ENCODE results near the gene ENKD1. TPM values are rescaled to one million over a fixed set of nuclear protein-coding genes. Genes with fewer than 3 reads are reported as not detected.

Gene ENKD1
- total RNA-seq, 4 donors from 2014 or later, result 14.5 to 21.2 (median 17.5) TPM

DNA sequence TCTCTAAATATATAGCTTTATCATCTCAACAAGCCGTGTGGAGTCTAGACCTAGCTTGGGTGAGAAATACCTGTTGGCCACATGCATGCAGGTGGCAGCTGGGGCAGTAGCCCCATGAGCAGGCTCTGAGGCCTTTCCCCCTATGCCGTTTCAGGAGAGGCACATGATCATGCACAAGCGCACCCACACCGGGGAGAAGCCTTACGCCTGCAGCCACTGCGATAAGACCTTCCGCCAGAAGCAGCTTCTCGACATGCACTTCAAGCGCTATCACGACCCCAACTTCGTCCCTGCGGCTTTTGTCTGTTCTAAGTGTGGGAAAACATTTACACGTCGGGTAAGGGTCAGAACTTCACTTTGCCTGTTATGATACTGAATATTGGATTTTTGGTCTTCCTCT is 38.3 kb downstream of the ENKD1 start:
- intact Hi-C loops (cut with DNase I; ENCODE audit: low total_unique reads), result no loop called here
- H3K4me3 ChIP-seq (ENCODE audit: low read depth, poor library complexity, severe bottlenecking), result no peak overlapping the region
- 95 to 97% methylated on average over 14 of the region's 14 CpGs for WGBS, 2 donors
- no peak for DNase-seq (ENCODE audit: low spot score in 2 of 2)
- TF ChIP-seq, protein P1, sequence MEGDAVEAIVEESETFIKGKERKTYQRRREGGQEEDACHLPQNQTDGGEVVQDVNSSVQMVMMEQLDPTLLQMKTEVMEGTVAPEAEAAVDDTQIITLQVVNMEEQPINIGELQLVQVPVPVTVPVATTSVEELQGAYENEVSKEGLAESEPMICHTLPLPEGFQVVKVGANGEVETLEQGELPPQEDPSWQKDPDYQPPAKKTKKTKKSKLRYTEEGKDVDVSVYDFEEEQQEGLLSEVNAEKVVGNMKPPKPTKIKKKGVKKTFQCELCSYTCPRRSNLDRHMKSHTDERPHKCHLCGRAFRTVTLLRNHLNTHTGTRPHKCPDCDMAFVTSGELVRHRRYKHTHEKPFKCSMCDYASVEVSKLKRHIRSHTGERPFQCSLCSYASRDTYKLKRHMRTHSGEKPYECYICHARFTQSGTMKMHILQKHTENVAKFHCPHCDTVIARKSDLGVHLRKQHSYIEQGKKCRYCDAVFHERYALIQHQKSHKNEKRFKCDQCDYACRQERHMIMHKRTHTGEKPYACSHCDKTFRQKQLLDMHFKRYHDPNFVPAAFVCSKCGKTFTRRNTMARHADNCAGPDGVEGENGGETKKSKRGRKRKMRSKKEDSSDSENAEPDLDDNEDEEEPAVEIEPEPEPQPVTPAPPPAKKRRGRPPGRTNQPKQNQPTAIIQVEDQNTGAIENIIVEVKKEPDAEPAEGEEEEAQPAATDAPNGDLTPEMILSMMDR (IDR thresholded peaks at IDR 0.05), result no peak
- TF ChIP-seq POLR2A (IDR thresholded peaks at IDR 0.05), result no peak

DNA sequence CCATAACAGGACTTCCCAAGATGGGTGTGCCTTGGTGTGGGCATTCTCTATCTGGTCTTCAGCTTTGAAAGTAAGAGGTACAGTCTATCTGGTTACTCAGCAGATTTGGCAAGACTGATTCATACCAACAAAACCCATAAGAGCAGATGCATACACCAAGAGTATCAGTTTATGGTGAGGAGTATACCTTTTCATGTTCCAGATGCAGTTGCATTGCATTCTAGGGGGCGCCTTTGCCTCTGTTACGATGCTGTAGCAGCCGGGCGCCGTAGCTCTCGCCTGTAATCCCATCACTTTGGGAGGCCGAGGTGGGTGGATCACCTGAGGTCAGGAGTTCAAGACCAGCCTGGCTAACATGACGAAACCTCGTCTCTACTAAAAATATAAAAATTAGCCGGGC is 52.7 kb downstream of the ENKD1 start:
- no peak overlapping the region for H3K4me3 ChIP-seq (ENCODE audit: low read depth, poor library complexity, severe bottlenecking)
- intact Hi-C loops (cut with DNase I; ENCODE audit: low total_unique reads), result no loop called here
- TF ChIP-seq POLR2A (IDR thresholded peaks at IDR 0.05), result no peak
- TF ChIP-seq, protein P1 (IDR thresholded peaks at IDR 0.05), result no peak
- DNase-seq (ENCODE audit: low spot score in 2 of 2), result no peak
- WGBS, 2 donors, result 91 to 93% methylated on average over 10 of the region's 10 CpGs

Other genes with a start within 250 kb of the ENKD1 start
- gene HSD11B2, start 235.6 kb downstream of the ENKD1 start, total RNA-seq, result 100 to 1,000 TPM in 1 of 4 donors, 10 to 100 TPM in 3; 63.2 to 121 (median 80.8) TPM
- gene ATP6V0D1, start 185.6 kb downstream of the ENKD1 start, total RNA-seq, result 100 to 1,000 TPM; 114 to 141 (median 131) TPM
- gene AGRP, start 183.2 kb downstream of the ENKD1 start, total RNA-seq, result not detected
- gene RIPOR1, start 137.9 kb downstream of the ENKD1 start, total RNA-seq, result 10 to 100 TPM; 19.3 to 28.6 (median 23.6) TPM
- gene CTCF, start 104.2 kb downstream of the ENKD1 start, total RNA-seq, result 10 to 100 TPM; 41.0 to 49.9 (median 44.2) TPM
- 1 to 10 TPM in 2 of 4 donors, under 1 TPM in 2; 0.91 to 4.7 (median 1.9) TPM for gene CARMIL2, start 21.6 kb downstream of the ENKD1 start, total RNA-seq
- 10 to 100 TPM; 18.7 to 31.1 (median 23.4) TPM for gene ACD, start 6.5 kb downstream of the ENKD1 start, total RNA-seq
- 1 to 10 TPM; 2.1 to 3.5 (median 2.4) TPM for gene PARD6A, start 5.8 kb downstream of the ENKD1 start, total RNA-seq
- gene C16orf86, start 64 bp upstream of the ENKD1 start, total RNA-seq, result 10 to 100 TPM in 1 of 4 donors, 1 to 10 TPM in 3; 2.2 to 10.4 (median 7.2) TPM
- 10 to 100 TPM; 31.7 to 41.4 (median 33.5) TPM for gene GFOD2, start 52.6 kb upstream of the ENKD1 start, total RNA-seq
- 10 to 100 TPM; 15.0 to 24.6 (median 17.9) TPM for gene RANBP10, start 139.8 kb upstream of the ENKD1 start, total RNA-seq
- gene TSNAXIP1, start 140.1 kb upstream of the ENKD1 start, total RNA-seq, result under 1 TPM in 3 of 4 donors, not detected in 1; 0.15 to 0.75 (median 0.15) TPM
- 100 to 1,000 TPM in 1 of 4 donors, 10 to 100 TPM in 3; 61.3 to 102 (median 75.9) TPM for gene THAP11, start 175.6 kb upstream of the ENKD1 start, total RNA-seq
- gene NUTF2, start 180.2 kb upstream of the ENKD1 start, total RNA-seq, result 100 to 1,000 TPM in 3 of 4 donors, 10 to 100 TPM in 1; 88.5 to 136 (median 109) TPM
- 100 to 1,000 TPM in 3 of 4 donors, 10 to 100 TPM in 1; 77.6 to 205 (median 106) TPM for gene CENPT, start 180.9 kb upstream of the ENKD1 start, total RNA-seq
- gene EDC4, start 206.3 kb upstream of the ENKD1 start, total RNA-seq, result 10 to 100 TPM; 38.6 to 86.5 (median 56.7) TPM
- gene NRN1L, start 218.1 kb upstream of the ENKD1 start, total RNA-seq, result 1 to 10 TPM in 1 of 4 donors, under 1 TPM in 2, not detected in 1; 0.65 to 3.7 (median 0.80) TPM
- 10 to 100 TPM; 11.1 to 17.9 (median 14.4) TPM for gene PSKH1, start 226.5 kb upstream of the ENKD1 start, total RNA-seq

Measured in lower leg skin (tissue), 4 donors.